Left ventricle myocardium inferior (tissue), 1 donor: ENCODE measurements around the gene ELOVL1. TPM values are rescaled to one million over a fixed set of nuclear protein-coding genes. Genes with fewer than 3 reads are reported as not detected.
A peak's percentile ranks its signal among the peaks of the same experiment; 100 is the strongest.

ENCODE experiments used
- DNase-seq: peaks from one replicate; pipeline ENCODE4 v3.0.0-alpha.2; 2020
- H3K27ac ChIP-seq: fragments of 200-600 bp; replicated peaks from 2 replicates; pipeline ENCODE4 v1.8.0; 2021
- H3K27me3 ChIP-seq: fragments of 200-600 bp; 2 replicates; pipeline ENCODE4 v1.8.0; 2021; ENCODE audit warnings: low read depth
- H3K36me3 ChIP-seq: fragments of 200-600 bp; 2 replicates; pipeline ENCODE4 v1.8.0; 2021
- H3K4me1 ChIP-seq: fragments of 200-600 bp; 2 replicates; pipeline ENCODE4 v1.8.0; 2021
- H3K4me3 ChIP-seq: fragments of 200-600 bp; 2 replicates; pipeline ENCODE4 v1.8.0; 2021; ENCODE audit warnings: mild to moderate bottlenecking, moderate library complexity
- H3K9me3 ChIP-seq: fragments of 200-600 bp; replicated peaks from 2 replicates; pipeline ENCODE4 v1.8.0; 2021
- CTCF ChIP-seq: fragments of 200-600 bp; IDR thresholded peaks from 2 replicates; pipeline ENCODE4 v1.8.0; 2021; ENCODE audit warnings: antibody characterized with exemption, mild to moderate bottlenecking, borderline replicate concordance
- intact Hi-C: fragments of 100-400 bp; cut with micrococcal nuclease; formaldehyde crosslinking; loops from one replicate; pipeline ENCODE4 v1.11.0; 2022
- total RNA-seq: library from RNA; stranded (reverse); fragmentation: NEBNext Ultra II Directional; extraction: Animal tissue kit (Norgen Biotek cat#: 25700); gene quantifications from one replicate; pipeline ENCODE4 v1.2.1, GENCODE V29; 2021
- donor health status: DM: no; HTN: yes; CAD: no; lungs with severe emphysema.

The ELOVL1 gene
- total RNA-seq, 1 donor from 2014 or later, result 26.7 TPM

DNA sequence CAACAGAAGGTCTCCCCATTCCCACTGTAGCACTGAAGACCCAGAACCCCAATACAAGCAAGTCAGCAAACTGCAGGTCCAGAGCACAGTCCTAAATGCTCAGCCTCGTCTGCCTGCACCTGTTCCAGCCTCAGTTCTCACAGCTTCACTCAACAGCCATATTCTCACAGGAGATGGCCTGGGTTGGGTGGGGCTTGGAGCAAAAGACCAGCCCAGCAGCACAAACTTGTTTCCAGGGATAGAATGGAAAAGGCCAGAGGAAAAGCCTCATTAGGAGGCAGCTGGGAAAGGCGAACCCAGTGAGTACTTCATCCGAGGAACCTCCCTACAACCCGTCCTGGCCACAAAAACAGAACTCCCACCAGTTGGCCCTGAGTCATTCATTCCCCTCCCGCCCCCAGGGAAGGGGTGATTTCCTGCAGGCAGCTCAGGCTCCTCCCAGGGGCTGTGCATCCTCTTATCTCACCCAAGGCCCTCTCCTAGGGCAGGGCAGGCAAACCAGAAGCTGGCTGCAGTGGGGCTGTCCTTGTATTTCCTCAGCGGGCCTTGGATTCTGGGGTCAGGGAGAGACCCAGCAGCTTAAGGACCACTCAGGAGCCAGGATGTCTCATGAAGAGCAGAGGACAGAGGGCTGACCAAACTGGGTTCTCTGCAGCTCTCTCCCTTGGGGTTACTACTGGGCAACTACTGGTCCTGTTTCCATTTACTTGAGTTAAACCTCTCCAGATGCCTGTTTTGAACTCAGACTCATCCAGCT lies 37.6 kb downstream of the ELOVL1 start:
- TF ChIP-seq CTCF, result no peak
- Histone ChIP-seq H3K9me3 (peaks cover 25% of the 10 kb centered on the region), H3K27me3 (no peaks in the 10 kb centered on the region), H3K4me1 (peaks cover 24% of the 10 kb centered on the region), H3K27ac (peak overlapping the region; percentile 73), H3K36me3 (peaks cover 5% of the 10 kb centered on the region), H3K4me3 (no peak overlapping the region)
- intact Hi-C loops, result no loop called here
- DNase-seq, result peak; percentile 64

DNA sequence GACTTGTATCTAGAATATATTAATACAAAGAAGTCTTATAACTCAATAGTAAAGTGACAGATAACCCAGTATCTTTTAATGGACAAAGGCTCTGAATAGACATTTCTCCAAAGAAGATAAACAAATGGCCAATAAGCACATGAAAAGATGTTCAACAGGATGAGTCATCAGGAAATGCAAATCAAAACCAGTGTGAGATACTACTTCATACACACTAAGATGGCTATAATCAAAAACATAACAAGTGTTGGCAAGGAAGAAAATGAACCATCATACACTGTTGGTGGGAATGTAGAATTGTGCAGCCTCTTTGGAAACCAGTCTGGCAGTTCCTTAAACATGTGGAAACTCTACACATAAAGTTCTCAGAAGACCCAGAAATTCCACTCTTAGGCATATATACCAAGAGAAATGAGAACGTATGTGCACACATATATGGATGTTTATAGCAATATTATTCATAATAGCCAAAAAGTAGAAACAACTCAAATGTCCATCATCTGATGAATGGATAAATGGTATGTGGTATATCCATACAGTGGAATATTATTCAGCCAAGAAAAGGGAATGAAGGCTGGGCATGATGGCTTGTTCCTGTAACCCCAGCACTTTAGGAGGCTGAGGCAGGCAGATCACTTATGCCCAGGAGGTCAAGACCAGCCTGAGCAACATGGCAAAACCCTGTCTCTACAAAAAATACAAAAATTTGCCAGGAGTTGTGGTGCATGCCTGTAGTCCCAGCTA lies 40.1 kb downstream of the ELOVL1 start:
- TF ChIP-seq CTCF, result no peak
- no peak for DNase-seq
- intact Hi-C loops, result no loop called here
- Histone ChIP-seq H3K9me3 (peaks cover 34% of the 10 kb centered on the region), H3K27me3 (no peaks in the 10 kb centered on the region), H3K36me3 (peaks cover 24% of the 10 kb centered on the region), H3K4me3 (no peak overlapping the region), H3K27ac (no peak overlapping the region), H3K4me1 (peaks cover 16% of the 10 kb centered on the region)

- DNase-seq, result no peak
- no peak overlapping the region for H3K27ac ChIP-seq
- H3K9me3 ChIP-seq, result peaks cover 34% of the 10 kb centered on the region
- no peaks in the 10 kb centered on the region for H3K27me3 ChIP-seq
- intact Hi-C loops, result no loop called here
- no peak overlapping the region for H3K4me3 ChIP-seq
- TF ChIP-seq CTCF, result no peak
- peaks cover 12% of the 10 kb centered on the region for H3K4me1 ChIP-seq
- H3K36me3 ChIP-seq, result peaks cover 29% of the 10 kb centered on the region
These were observed 42.4 kb downstream of the ELOVL1 start for GRCh38 chr1:43325381-43325780.

GRCh38 chr1:43324810-43325209 lies 43.0 kb downstream of the ELOVL1 start:
- Histone ChIP-seq H3K36me3 (peaks cover 34% of the 10 kb centered on the region), H3K9me3 (peaks cover 34% of the 10 kb centered on the region), H3K27ac (no peak overlapping the region), H3K4me3 (no peak overlapping the region), H3K4me1 (peaks cover 6% of the 10 kb centered on the region), H3K27me3 (no peaks in the 10 kb centered on the region)
- DNase-seq, result no peak
- no peak for TF ChIP-seq CTCF
- intact Hi-C loops, result no loop called here

DNA sequence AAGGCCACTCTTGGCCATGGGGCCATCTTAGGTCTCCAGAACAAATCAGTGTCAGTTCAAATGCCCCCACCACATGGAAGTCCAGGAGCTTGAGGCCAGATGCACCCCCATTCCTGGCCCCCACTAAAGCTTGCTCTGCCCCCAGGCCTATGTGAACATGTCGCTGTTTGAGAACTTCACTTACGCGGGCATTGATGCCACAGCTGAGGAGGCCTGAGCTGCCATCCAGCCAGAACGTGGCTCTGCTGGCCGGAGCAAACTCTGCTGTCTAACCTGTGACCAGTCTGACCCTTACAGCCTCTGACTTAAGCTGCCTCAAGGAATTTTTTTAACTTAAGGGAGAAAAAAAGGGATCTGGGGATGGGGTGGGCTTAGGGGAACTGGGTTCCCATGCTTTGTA lies 45.3 kb downstream of the ELOVL1 start:
- Histone ChIP-seq H3K4me1 (no peaks in the 10 kb centered on the region), H3K4me3 (no peak overlapping the region), H3K27me3 (no peaks in the 10 kb centered on the region), H3K9me3 (peaks cover 26% of the 10 kb centered on the region), H3K36me3 (peaks cover 44% of the 10 kb centered on the region), H3K27ac (no peak overlapping the region)
- TF ChIP-seq CTCF, result no peak
- intact Hi-C loops, result no loop called here
- no peak for DNase-seq
